ENCODE results near the gene DCTN2. TPM values are rescaled to one million over a fixed set of nuclear protein-coding genes. Genes with fewer than 3 reads are reported as not detected.

DCTN2 gene
- total and polyA plus RNA-seq, 7 donors: 118 to 204 (median 142) TPM

Small RNA genes lying within 50 kb of the gene (small RNA-seq; reads per million reads assigned to genes)
- 0 to 0.29 (median 0.18) reads per million in 3 donors for gene MIR616

Other genes with a start within 250 kb of the DCTN2 start
- gene R3HDM2, start 116.1 kb downstream of the DCTN2 start, total RNA-seq: 10 to 100 TPM; 28.3 to 37.7 (median 28.5) TPM
- gene R3HDM2, start 116.1 kb downstream of the DCTN2 start, polyA plus RNA-seq: 10 to 100 TPM; 10.9 to 26.2 (median 14.4) TPM
- not detected for gene INHBC, start 112.4 kb downstream of the DCTN2 start, total RNA-seq
- not detected for gene INHBC, start 112.4 kb downstream of the DCTN2 start, polyA plus RNA-seq
- gene INHBE, start 91.9 kb downstream of the DCTN2 start, total RNA-seq: under 1 TPM in 1 of 4 donors, not detected in 3; 0.36 TPM
- gene INHBE, start 91.9 kb downstream of the DCTN2 start, polyA plus RNA-seq: under 1 TPM in 1 of 3 donors, not detected in 2; 0.09 TPM
- gene GLI1, start 87.4 kb downstream of the DCTN2 start, total RNA-seq: 1 to 10 TPM in 2 of 4 donors, under 1 TPM in 1, not detected in 1; 0.71 to 3.9 (median 1.8) TPM
- gene GLI1, start 87.4 kb downstream of the DCTN2 start, polyA plus RNA-seq: 1 to 10 TPM in 1 of 3 donors, under 1 TPM in 1, not detected in 1; 0.60 to 1.5 TPM
- 10 to 100 TPM in 1 of 4 donors, 1 to 10 TPM in 3; 4.3 to 16.3 (median 6.8) TPM for gene ARHGAP9, start 67.3 kb downstream of the DCTN2 start, total RNA-seq
- gene ARHGAP9, start 67.3 kb downstream of the DCTN2 start, polyA plus RNA-seq: 10 to 100 TPM in 1 of 3 donors, 1 to 10 TPM in 2; 4.9 to 54.7 (median 6.6) TPM
- 10 to 100 TPM; 46.6 to 56.3 (median 53.2) TPM for gene MARS1, start 59.1 kb downstream of the DCTN2 start, total RNA-seq
- gene MARS1, start 59.1 kb downstream of the DCTN2 start, polyA plus RNA-seq: 10 to 100 TPM; 22.9 to 86.2 (median 25.8) TPM
- gene DDIT3, start 26.7 kb downstream of the DCTN2 start, total RNA-seq: 10 to 100 TPM; 30.7 to 48.5 (median 40.7) TPM
- gene DDIT3, start 26.7 kb downstream of the DCTN2 start, polyA plus RNA-seq: 10 to 100 TPM; 42.3 to 52.9 (median 46.7) TPM
- 10 to 100 TPM; 13.5 to 23.5 (median 16.0) TPM for gene MBD6, start 24.4 kb downstream of the DCTN2 start, total RNA-seq
- gene MBD6, start 24.4 kb downstream of the DCTN2 start, polyA plus RNA-seq: 10 to 100 TPM; 16.2 to 52.8 (median 17.1) TPM
- gene KIF5A, start 2.9 kb upstream of the DCTN2 start, total RNA-seq: 1 to 10 TPM; 3.6 to 8.9 (median 6.9) TPM
- 1 to 10 TPM in 1 of 3 donors, under 1 TPM in 2; under 0.01 to 3.5 (median 0.46) TPM for gene KIF5A, start 2.9 kb upstream of the DCTN2 start, polyA plus RNA-seq
- 10 to 100 TPM; 13.3 to 22.8 (median 18.4) TPM for gene PIP4K2C, start 44.0 kb upstream of the DCTN2 start, total RNA-seq
- 10 to 100 TPM; 21.0 to 30.5 (median 28.6) TPM for gene PIP4K2C, start 44.0 kb upstream of the DCTN2 start, polyA plus RNA-seq
- gene DTX3, start 57.6 kb upstream of the DCTN2 start, total RNA-seq: 10 to 100 TPM; 42.9 to 68.4 (median 50.7) TPM
- gene DTX3, start 57.6 kb upstream of the DCTN2 start, polyA plus RNA-seq: 10 to 100 TPM in 1 of 3 donors, 1 to 10 TPM in 2; 1.2 to 12.5 (median 8.4) TPM
- gene ARHGEF25, start 64.2 kb upstream of the DCTN2 start, total RNA-seq: 100 to 1,000 TPM in 3 of 4 donors, 10 to 100 TPM in 1; 99.4 to 140 (median 113) TPM
- gene ARHGEF25, start 64.2 kb upstream of the DCTN2 start, polyA plus RNA-seq: 10 to 100 TPM in 2 of 3 donors, 1 to 10 TPM in 1; 5.8 to 22.8 (median 18.2) TPM
- 1 to 10 TPM in 3 of 4 donors, under 1 TPM in 1; 0.99 to 4.4 (median 3.3) TPM for gene B4GALNT1, start 86.0 kb upstream of the DCTN2 start, total RNA-seq
- gene B4GALNT1, start 86.0 kb upstream of the DCTN2 start, polyA plus RNA-seq: 1 to 10 TPM in 1 of 3 donors, not detected in 2; 2.7 TPM
- 100 to 1,000 TPM; 122 to 183 (median 156) TPM for gene OS9, start 146.9 kb upstream of the DCTN2 start, total RNA-seq
- 100 to 1,000 TPM in 1 of 3 donors, 10 to 100 TPM in 2; 69.1 to 243 (median 95.3) TPM for gene OS9, start 146.9 kb upstream of the DCTN2 start, polyA plus RNA-seq
- 1 to 10 TPM in 3 of 4 donors, under 1 TPM in 1; 0.82 to 3.0 (median 1.8) TPM for gene AGAP2, start 191.6 kb upstream of the DCTN2 start, total RNA-seq
- 1 to 10 TPM in 1 of 3 donors, under 1 TPM in 2; under 0.01 to 6.4 (median 0.46) TPM for gene AGAP2, start 191.6 kb upstream of the DCTN2 start, polyA plus RNA-seq
- gene TSPAN31, start 197.8 kb upstream of the DCTN2 start, total RNA-seq: 10 to 100 TPM; 43.2 to 85.8 (median 69.3) TPM
- 10 to 100 TPM; 12.0 to 33.8 (median 15.7) TPM for gene TSPAN31, start 197.8 kb upstream of the DCTN2 start, polyA plus RNA-seq
- gene CDK4, start 205.1 kb upstream of the DCTN2 start, total RNA-seq: 100 to 1,000 TPM in 1 of 4 donors, 10 to 100 TPM in 3; 54.6 to 108 (median 82.5) TPM
- gene CDK4, start 205.1 kb upstream of the DCTN2 start, polyA plus RNA-seq: 10 to 100 TPM; 34.9 to 89.1 (median 43.2) TPM
- 10 to 100 TPM in 2 of 4 donors, 1 to 10 TPM in 2; 6.1 to 12.5 (median 9.4) TPM for gene MARCHF9, start 207.9 kb upstream of the DCTN2 start, total RNA-seq
- gene MARCHF9, start 207.9 kb upstream of the DCTN2 start, polyA plus RNA-seq: 10 to 100 TPM in 1 of 3 donors, 1 to 10 TPM in 2; 5.5 to 14.9 (median 7.8) TPM
- gene CYP27B1, start 219.9 kb upstream of the DCTN2 start, total RNA-seq: under 1 TPM in 1 of 4 donors, not detected in 3; 0.28 TPM
- 1 to 10 TPM in 2 of 3 donors, not detected in 1; 1.2 to 2.0 TPM for gene CYP27B1, start 219.9 kb upstream of the DCTN2 start, polyA plus RNA-seq
- gene METTL1, start 224.9 kb upstream of the DCTN2 start, total RNA-seq: 10 to 100 TPM in 1 of 4 donors, 1 to 10 TPM in 3; 3.8 to 12.2 (median 7.4) TPM
- gene METTL1, start 224.9 kb upstream of the DCTN2 start, polyA plus RNA-seq: 10 to 100 TPM in 2 of 3 donors, 1 to 10 TPM in 1; 7.6 to 16.7 (median 10.2) TPM
- gene EEF1AKMT3, start 225.4 kb upstream of the DCTN2 start, total RNA-seq: 10 to 100 TPM in 2 of 4 donors, 1 to 10 TPM in 2; 9.0 to 11.9 (median 10.6) TPM
- gene EEF1AKMT3, start 225.4 kb upstream of the DCTN2 start, polyA plus RNA-seq: 1 to 10 TPM; 1.6 to 8.4 (median 2.5) TPM
- gene TSFM, start 235.6 kb upstream of the DCTN2 start, total RNA-seq: 10 to 100 TPM in 3 of 4 donors, 1 to 10 TPM in 1; 8.0 to 29.6 (median 25.3) TPM
- 10 to 100 TPM; 36.0 to 49.3 (median 47.9) TPM for gene TSFM, start 235.6 kb upstream of the DCTN2 start, polyA plus RNA-seq